GM12864 (cell line): ENCODE measurements around the gene CWC22.

ENCODE experiments used
- DNase-seq: peaks from one replicate; pipeline ENCODE4 v3.0.0-alpha.2; 2011; ENCODE audit warnings: low read depth
- H3K4me3 ChIP-seq: 2 replicates; pipeline ENCODE4 v1.5.1; 2011; ENCODE audit warnings: mild to moderate bottlenecking, low read depth, low read length, control low read depth
- TF ChIP-seq, protein P1 (sequence below): IDR thresholded peaks from 2 replicates; pipeline ENCODE4 v1.5.1; 2011; ENCODE audit warnings: low read depth, mild to moderate bottlenecking, moderate library complexity, low read length, control low read depth, inconsistent platforms; ENCODE audit errors: missing control alignments

The CWC22 gene

GRCh38 chr2:179925713-179926112 lies 81.4 kb downstream of the CWC22 start:
- DNase-seq, result no peak
- no peak overlapping the region for H3K4me3 ChIP-seq

GRCh38 chr2:179917272-179917671 lies 89.8 kb downstream of the CWC22 start:
- no peak overlapping the region for H3K4me3 ChIP-seq
- no peak for DNase-seq
- TF ChIP-seq, protein P1, sequence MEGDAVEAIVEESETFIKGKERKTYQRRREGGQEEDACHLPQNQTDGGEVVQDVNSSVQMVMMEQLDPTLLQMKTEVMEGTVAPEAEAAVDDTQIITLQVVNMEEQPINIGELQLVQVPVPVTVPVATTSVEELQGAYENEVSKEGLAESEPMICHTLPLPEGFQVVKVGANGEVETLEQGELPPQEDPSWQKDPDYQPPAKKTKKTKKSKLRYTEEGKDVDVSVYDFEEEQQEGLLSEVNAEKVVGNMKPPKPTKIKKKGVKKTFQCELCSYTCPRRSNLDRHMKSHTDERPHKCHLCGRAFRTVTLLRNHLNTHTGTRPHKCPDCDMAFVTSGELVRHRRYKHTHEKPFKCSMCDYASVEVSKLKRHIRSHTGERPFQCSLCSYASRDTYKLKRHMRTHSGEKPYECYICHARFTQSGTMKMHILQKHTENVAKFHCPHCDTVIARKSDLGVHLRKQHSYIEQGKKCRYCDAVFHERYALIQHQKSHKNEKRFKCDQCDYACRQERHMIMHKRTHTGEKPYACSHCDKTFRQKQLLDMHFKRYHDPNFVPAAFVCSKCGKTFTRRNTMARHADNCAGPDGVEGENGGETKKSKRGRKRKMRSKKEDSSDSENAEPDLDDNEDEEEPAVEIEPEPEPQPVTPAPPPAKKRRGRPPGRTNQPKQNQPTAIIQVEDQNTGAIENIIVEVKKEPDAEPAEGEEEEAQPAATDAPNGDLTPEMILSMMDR, result no peak

More at GRCh38 chr2:179925713-179926112, 81.4 kb downstream of the CWC22 start:
- TF ChIP-seq, protein P1, result no peak

DNA sequence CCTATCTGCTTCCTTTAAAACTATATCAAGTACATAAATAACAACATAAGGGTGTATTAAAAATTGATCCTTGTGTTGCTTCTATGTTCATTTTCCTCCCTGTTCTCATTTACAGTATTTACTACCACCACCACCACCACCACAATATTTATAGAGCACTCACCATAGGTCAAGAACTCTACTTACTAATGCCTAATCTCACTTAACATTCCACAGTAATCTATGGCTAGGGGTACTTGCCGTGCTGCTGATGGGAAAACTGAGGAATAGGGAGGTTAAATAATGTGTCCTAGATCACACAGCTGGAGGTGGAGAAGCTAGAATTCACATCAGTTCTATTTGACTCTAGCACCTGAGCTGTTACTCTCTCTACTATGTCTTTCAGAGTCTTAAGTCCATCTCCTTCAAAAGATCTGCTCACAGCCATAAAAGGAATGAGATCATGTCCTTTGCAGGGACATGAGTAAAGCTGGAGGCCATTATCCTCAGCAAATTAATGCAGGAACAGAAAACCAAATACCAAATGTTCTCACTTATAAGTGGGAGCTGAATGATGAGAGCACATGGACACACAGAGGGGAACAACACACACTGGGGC lies 91.6 kb downstream of the CWC22 start:
- TF ChIP-seq, protein P1, result no peak
- no peak for DNase-seq
- H3K4me3 ChIP-seq, result no peak overlapping the region

DNA sequence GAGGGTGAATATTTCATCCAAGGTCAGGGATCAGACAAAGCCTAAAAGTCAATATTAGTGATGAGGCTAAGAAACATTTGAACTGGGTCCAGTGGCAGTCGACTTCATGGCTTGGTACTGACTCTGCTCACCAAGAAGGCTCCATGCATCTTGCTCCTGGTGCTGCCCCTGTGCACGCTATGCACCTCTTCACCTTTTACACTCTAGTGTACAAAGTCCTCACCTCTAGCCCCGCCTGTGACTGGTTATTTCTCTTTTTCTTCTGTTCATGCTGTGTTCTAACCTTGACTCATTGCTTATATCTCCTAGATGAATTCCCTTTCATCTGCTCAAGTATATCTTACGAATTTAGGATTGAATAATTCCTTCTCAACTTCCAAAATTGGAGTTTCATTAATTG lies 93.3 kb downstream of the CWC22 start:
- no peak overlapping the region for H3K4me3 ChIP-seq
- no peak for DNase-seq
- TF ChIP-seq, protein P1, result no peak

DNA sequence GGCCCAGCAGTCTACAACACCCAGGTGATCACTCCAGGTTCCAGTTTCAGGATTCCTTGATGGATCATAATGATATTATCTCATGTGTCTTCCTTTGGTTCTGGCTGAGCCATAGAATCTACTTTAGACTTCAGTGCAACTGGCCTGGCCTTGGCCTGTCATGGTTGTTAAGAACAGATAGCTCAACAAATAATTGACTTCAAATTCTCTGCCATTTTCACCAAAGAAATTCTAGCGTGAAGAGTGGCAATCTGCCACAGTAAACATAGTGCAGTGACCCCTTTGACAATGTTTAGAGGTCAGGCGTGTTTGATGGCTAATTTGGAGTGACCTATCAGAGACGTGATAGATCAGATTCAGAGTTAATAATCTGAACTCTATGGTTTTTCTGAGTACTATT lies 95.5 kb downstream of the CWC22 start:
- TF ChIP-seq, protein P1, result no peak

DNA sequence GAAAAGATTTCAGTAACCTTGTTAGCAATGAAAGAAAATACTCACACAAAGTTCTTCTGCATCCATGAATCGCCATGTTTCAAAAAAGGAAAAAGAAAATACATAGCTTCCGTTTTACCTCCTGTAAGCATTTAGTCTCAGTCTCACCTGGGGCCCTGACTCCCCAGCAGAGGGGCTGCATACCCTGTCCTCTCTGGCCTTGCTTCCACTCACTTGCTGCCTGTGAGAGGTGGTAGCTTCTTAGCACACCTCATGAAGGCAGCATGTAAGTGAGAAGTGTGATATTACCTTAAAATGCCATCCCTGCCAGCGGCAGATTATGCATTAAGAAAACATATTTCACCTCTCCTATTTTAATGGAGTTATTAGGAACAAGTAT lies 96.4 kb downstream of the CWC22 start:
- DNase-seq, result no peak
- H3K4me3 ChIP-seq, result no peak overlapping the region
- TF ChIP-seq, protein P1, result no peak

More for the DNA sequence above, 95.5 kb downstream of the CWC22 start:
- DNase-seq, result no peak
- H3K4me3 ChIP-seq, result no peak overlapping the region
